HG02938 (cell line): ENCODE measurements around the gene LAYN.

Source experiments
- ATAC-seq: cut with Tn5 transposase; IDR thresholded peaks from one replicate; pipeline ENCODE4 v1.9.1; 2021; ENCODE audit warnings: mild to moderate bottlenecking, moderate library complexity; ENCODE audit not compliant: unreplicated experiment

The LAYN gene

DNA sequence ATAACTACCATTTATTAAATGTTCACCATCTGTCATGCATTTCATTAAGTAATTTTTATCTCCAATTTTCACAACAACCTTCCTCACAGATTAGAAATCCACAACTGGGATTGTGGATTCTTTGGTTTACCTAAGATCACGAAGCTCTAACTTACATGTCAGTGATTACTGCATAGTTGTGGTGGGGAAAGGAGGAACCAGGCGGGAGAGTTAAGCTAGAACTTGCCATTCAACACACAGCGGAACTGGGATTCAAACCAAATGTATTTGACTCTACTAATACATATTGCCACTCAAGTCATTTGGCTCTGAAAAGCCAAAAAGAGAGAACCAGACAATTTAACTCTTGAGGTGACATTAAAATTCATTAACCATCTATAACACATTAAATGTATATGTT, 10.4 kb upstream of the LAYN start:
- ATAC-seq: no peak

- ATAC-seq: no peak
Observed at GRCh38 chr11:111531136-111531535, 9.4 kb upstream of the LAYN start.

- peak; percentile 59 for ATAC-seq
Observed at GRCh38 chr11:111531687-111532364, 8.7 kb upstream of the LAYN start.

- ATAC-seq: no peak
Observed at GRCh38 chr11:111532365-111532709, 8.2 kb upstream of the LAYN start.

DNA sequence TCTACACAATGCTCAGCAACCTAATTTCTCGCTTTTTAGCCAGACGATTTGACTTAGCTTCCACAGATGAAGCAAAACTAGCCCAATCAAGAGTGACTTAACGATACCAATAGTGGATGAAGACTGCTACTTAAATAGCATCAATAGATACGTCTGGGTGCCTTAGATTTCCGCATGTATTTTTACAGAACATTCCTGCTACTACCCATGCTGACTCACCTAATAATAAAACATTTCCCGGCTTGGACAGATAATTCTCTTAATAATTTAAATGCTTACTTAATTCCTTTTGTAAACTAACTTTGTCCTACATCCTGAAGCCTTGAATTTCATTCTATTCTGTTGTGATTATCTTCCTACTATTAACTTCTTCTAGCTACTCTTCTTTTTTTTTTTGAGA, 5.2 kb upstream of the LAYN start:
- no peak for ATAC-seq

DNA sequence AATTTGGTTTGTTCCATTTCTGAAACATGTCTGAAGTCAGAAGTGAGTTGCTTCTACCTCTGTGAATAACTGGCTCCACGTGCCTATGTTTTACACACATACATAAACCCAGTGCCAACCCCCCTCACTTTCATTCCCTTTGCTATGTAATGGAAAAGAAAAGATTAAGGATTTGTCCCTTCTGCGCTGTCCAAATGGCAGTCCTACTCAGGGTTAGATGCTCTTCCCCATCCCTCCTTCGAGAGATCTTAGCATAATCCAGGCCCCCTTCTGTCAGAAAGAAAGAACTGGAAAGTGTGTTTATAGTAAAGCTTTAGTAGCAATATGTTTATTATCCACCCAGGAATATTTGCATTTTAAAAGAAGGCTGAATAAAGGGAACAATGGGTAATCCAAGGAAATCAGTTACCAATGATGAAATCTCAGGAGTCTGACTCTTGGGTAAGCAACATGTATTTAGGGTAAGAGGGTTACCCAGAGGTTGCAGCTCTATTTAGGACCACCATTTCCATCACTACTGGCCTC, 3.1 kb upstream of the LAYN start:
- ATAC-seq: no peak

- no peak for ATAC-seq
Observed at GRCh38 chr11:111538407-111539114, 2.0 kb upstream of the LAYN start.

GRCh38 chr11:111539426-111540113, 950 bp upstream of the LAYN start:
- ATAC-seq: no peak

DNA sequence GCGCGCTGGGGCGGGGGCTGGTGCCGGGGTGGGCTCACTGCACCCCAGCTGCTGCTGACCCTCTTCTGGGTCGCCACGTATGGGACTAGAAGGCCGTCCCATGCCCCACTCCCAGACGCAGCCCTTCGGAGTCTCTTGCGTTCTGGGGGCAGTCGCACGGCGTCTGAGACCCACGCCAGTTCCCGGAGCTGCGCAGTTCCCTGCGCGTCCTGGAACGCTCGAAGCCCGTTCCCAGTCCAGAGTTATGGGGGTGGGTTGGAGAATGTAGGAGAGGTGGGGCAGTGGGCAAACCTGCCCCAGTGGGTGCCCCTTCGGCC, 375 bp downstream of the LAYN start:
- no peak for ATAC-seq

GRCh38 chr11:111541254-111542061, 938 bp downstream of the LAYN start:
- no peak for ATAC-seq

DNA sequence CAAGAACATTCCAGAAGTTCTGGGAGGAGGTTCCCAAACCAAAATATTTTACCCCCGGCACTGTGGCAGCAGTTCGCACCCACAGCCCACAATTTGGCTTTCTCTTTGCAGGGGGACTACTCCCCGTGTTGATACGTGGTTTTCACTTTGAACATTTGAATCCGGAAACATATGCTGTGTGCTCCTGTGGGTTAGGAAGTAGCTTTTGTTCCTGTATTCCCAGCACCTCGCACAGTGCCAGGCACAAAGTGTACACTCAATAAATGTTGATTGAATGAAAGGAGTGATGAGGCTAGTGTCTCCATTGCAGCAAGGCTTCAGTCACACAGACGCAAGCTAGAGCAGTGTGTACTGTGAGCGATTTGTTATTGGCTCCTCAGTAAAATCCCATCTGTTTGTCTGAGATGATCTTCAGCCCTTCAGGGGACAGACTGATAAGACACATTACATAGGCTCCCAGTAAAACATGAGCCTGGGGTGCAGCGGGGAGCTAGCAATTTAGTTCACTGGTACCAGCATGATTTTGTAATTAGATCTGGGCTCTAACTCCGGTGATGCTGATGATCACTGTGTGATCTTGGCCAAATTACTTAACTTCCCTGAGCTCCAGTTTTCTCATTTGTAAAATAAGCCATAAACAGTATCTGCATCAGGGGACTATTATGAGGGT, 2.2 kb downstream of the LAYN start:
- ATAC-seq: no peak

DNA sequence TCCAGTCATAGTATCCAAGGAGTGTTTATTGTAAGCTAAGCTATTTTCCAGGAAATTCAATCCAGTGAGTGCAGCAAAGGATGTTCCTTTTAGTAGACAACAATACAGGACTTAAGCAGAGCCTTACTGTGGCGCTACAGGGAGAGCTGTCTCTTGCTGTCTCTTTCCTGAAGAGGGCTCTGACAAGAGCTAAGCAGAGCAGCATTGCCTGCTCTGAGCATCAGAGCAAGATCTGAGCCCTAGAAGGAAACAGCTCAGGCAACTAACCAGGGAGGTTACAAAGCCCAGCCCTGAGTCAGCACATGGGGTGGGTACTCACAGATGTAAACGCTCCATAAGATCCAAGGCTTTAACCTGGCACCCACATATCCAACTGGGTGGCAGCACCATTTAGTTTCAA, 8.0 kb downstream of the LAYN start:
- ATAC-seq: no peak

DNA sequence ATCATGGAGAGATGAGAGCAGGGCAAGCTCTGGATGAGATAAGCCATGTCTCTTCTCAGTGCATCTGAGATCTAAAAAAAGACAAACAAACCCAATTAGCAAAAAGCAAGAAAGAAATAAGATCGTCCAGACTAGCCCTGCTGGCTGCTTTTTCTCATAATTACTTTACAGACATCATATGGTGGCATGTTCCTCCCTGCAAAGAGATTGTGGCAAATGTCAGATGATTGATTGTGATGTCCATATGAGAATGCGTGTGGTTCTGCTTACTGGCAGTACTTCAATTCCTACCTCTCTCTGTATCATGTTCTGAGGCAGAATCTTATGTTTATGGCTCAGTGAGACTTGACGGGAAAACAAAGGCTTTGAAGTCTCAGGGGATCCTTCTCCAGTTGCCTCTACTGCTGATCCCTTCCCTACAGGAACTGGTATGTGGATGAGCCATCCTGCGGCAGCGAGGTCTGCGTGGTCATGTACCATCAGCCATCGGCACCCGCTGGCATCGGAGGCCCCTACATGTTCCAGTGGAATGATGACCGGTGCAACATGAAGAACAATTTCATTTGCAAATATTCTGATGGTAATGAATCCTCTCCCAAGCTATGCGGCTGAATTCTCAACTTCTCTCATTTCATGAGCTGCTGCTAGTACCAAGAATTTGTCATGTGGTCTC, 8.8 kb downstream of the LAYN start:
- no peak for ATAC-seq

DNA sequence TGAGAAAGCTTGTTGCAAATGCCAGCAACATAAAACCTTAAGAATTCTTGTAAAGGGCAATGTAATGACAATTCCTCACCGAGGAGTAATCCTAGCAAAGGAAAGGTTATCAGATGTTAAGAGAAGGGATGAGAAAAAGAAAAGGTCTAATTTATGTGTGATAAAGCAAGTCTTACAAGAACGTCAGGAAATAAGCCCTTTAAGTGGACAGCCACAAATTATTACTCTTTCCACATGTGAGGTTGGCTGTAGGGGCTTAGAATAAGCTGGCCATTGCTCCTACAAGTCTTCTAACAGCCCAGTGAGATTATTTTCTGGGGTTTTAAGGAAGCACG, 9.3 kb downstream of the LAYN start:
- ATAC-seq: no peak

DNA sequence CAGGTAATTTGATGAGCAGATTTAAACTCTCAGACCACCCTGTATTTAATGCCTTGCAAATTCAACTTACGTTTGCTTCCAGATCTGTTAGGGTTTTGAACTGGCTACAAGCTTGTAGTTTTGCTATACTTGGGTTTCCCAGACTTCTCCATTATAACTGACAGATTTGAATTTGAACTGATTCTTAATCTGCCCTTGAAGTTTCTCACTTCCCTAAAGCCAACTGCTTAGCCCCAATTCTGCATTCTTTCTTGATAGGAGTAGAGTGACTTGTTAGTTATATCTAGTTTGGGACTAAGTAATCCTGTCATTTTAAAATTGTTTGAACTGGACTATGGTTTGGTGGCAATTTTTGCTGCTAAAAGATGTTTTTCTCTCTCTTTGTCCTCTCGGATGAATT, 9.7 kb downstream of the LAYN start:
- ATAC-seq: no peak

DNA sequence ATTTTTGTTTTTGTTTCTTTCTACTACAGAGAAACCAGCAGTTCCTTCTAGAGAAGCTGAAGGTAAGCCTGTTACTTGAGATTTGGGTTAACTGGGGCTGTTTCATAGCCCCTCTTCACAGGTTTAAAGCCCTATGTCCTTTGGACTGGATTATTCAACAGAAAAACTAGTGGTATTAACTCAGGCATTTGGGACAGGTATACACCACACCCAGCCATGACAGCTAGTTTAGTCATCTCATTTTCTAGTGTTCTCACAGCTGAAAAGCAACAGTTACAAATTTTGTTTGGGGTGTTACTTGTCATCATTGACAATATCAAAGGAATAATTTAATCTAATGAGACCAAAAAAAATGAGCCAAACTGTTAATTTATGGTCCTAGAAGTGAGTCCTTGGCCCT, 14.0 kb downstream of the LAYN start:
- no peak for ATAC-seq

- ATAC-seq: no peak
Observed at GRCh38 chr11:111555255-111555654, 14.7 kb downstream of the LAYN start.

- ATAC-seq: no peak
Observed at GRCh38 chr11:111557425-111558111, 17.0 kb downstream of the LAYN start.

GRCh38 chr11:111559800-111560464, 19.4 kb downstream of the LAYN start:
- no peak for ATAC-seq
